SK-N-MC (cell line): ENCODE results near the gene VCX.
"Not testable (repeated sequence)": the region's sequence is repeated elsewhere in the genome, so short reads cannot be mapped to it uniquely, and the experiment has no call there.

Source experiments
- DNase-seq: peaks from one replicate; pipeline ENCODE4 v3.0.0-alpha.2; 2011; ENCODE audit warnings: low read depth, low spot score
- H3K27ac ChIP-seq: fragments of 200-600 bp; sonication (generic); 2 replicates; pipeline ENCODE4 v1.5.1; 2016; ENCODE audit warnings: mixed run types
- H3K36me3 ChIP-seq: fragments of 200-600 bp; sonication (generic); 2 replicates; pipeline ENCODE4 v1.6.1; 2017; ENCODE audit warnings: antibody characterized with exemption, low read length, mixed read lengths; ENCODE audit not compliant: insufficient read depth
- H3K4me3 ChIP-seq: fragments of 200-600 bp; sonication (generic); 2 replicates; pipeline ENCODE4 v1.5.1; 2016
- H3K9ac ChIP-seq: fragments of 200-600 bp; sonication (generic); 2 replicates; pipeline ENCODE4 v1.8.0; 2017; ENCODE audit warnings: mixed run types, mixed read lengths; ENCODE audit not compliant: insufficient read length
- H3K9me3 ChIP-seq: fragments of 200-600 bp; sonication (generic); 2 replicates; pipeline ENCODE4 v1.6.1; 2017; ENCODE audit warnings: low read depth, mild to moderate bottlenecking, antibody characterized with exemption, low read length, moderate library complexity, mixed read lengths
- EZH2 ChIP-seq: fragments of 200-600 bp; sonication (generic); IDR thresholded peaks from one replicate; pipeline ENCODE4 v1.6.1; 2017; ENCODE audit warnings: antibody characterized with exemption
- FOXP2 ChIP-seq: optimal IDR thresholded peaks from 2 replicates; pipeline ENCODE3; 2011; ENCODE audit warnings: mild to moderate bottlenecking, moderate library complexity; ENCODE audit not compliant: insufficient read depth; ENCODE audit errors: extremely low read length, control extremely low read depth
- POLR2AphosphoS5 ChIP-seq: IDR thresholded peaks from 2 replicates; pipeline ENCODE4 v1.6.1; 2012; ENCODE audit warnings: mild to moderate bottlenecking, low read depth, low read length, borderline replicate concordance

The VCX gene

DNA sequence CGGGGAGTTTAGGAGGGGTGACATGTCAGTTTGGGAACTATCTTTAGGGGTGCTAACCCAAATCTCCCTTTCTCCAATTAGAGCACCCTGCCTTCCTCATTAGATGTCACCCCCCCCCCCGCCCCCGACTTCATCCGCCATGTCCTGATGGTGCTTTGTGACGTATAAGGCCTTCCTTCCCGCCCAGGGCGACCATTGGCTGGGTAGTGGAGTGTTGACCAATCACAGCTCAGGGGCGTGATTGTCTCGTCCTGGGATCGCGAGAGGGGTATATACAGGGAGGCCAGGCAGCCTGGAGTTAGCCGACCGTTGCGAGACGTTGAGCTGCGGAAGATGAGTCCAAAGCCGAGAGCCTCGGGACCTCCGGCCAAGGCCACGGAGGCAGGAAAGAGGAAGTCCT, at the start of gene VCX:
Gene VCX, plus strand, starts transcription at position 301 of the 400 bp plus-strand sequence. Its CDS starts 33 bp downstream, at position 334.
- not testable (repeated sequence) for H3K27ac ChIP-seq

DNA sequence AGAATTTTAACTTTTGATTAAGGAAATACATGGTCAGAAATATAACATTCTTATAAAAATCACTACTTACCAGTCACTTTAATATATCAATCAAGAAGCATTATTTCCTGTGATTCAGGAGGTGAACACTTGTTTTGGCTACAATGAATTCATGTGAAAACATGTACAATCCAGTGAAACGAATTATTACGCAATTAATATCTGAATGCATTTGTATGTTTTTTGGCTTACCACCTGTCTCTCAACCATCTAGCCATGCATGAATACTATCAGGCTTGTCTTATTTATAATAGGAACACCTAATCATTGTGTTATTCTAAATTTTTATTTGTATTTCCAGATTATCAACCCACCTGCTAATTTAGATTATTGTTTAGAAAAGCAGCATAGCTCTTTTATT, 44.6 kb upstream of the VCX start:
- H3K27ac ChIP-seq = no peak overlapping the region
- TF ChIP-seq FOXP2 = no peak
- no peak for TF ChIP-seq EZH2
- no peak for TF ChIP-seq POLR2AphosphoS5
- H3K9ac ChIP-seq = no peak overlapping the region
- no peak for DNase-seq
- H3K4me3 ChIP-seq = no peak overlapping the region
- H3K9me3 ChIP-seq = no peaks in the 10 kb centered on the region
- H3K36me3 ChIP-seq = no peaks in the 10 kb centered on the region

More for the DNA sequence above, at the start of gene VCX:
- H3K36me3 ChIP-seq, H3K4me3 ChIP-seq, H3K9me3 ChIP-seq, H3K9ac ChIP-seq, DNase-seq: not testable (repeated sequence)

DNA sequence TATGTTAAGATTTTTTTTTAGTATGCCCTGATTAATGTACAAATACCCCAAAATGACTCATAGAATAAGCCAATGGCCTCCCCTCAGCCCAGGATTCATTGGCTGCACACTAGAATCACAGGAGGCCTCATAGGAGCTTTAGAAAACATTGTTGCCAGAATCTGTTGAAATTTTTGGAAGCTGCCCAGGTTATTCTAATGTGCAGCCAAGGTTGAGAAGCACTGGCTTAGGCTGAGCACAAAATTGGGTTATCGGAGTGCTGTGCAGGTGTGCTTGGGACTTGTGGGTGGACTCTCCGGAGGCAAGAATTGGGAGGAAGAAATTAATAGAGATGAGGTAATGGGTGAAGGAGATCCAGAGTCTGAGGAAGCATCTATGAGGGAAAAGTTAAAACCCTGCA, 41.3 kb upstream of the VCX start:
- Histone ChIP-seq H3K9me3 (no peaks in the 10 kb centered on the region), H3K36me3 (no peaks in the 10 kb centered on the region), H3K27ac (no peak overlapping the region), H3K4me3 (no peak overlapping the region), H3K9ac (no peak overlapping the region)
- TF ChIP-seq POLR2AphosphoS5 = no peak
- TF ChIP-seq EZH2 = no peak
- no peak for TF ChIP-seq FOXP2
- DNase-seq = no peak

DNA sequence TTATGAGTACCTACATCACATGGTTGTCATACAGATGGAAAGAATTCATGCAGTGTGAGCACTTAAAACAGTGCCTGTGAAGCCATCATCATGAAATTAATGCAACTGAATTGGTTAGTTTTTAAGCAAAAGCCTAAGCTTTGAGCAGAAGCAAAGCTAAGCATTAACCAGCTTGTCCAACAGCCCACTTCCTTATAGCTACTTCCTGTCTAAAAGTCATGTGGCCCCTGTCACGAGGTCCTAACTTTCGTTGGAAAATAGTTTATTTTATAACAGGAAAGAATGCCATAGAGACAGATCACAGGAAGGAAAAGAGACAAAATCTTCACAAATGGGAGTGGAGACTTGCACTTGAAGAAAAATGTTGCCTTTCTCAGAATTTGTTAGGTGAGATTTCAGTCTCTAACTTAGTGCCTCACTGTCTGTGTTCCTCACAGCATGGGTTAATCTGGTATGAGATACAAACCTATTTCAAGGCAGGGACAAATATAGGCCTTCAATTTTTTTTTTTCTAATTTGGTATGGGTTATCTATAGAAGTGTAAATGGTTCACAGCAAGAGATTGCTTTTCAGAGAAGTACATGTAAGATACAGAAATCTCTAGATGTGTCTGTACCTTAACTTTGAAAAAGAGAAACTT, 27.7 kb upstream of the VCX start:
- DNase-seq = no peak
- no peak overlapping the region for H3K9ac ChIP-seq

DNA sequence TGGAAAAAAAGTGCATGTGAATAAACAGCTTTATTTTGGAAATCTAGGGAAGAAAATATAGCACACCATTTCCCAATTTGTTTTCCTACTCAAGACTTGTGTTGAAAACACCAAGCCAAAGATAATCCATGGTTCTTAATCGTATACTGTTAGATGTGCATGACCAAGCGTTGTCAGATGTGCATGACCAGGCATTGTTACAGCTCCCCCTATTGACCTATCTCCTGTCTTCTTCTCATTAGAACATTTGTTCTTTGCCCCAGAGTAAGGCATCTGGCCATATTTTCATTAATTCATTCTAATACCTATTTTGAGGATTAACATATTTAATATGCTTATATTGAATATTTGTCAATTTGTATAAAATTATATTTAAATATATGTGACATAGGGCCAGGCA, 14.4 kb upstream of the VCX start:
- Histone ChIP-seq H3K36me3 (no peaks in the 10 kb centered on the region), H3K9me3 (no peaks in the 10 kb centered on the region), H3K27ac (no peak overlapping the region), H3K9ac (no peak overlapping the region), H3K4me3 (no peak overlapping the region)
- TF ChIP-seq POLR2AphosphoS5 (no peak), EZH2 (no peak), FOXP2 (no peak)
- no peak for DNase-seq

More for the DNA sequence above, 27.7 kb upstream of the VCX start:
- TF ChIP-seq POLR2AphosphoS5 (no peak), FOXP2 (no peak), EZH2 (no peak)
- no peak overlapping the region for H3K27ac ChIP-seq
- H3K9me3 ChIP-seq = no peaks in the 10 kb centered on the region
- H3K4me3 ChIP-seq = no peak overlapping the region
- no peaks in the 10 kb centered on the region for H3K36me3 ChIP-seq

DNA sequence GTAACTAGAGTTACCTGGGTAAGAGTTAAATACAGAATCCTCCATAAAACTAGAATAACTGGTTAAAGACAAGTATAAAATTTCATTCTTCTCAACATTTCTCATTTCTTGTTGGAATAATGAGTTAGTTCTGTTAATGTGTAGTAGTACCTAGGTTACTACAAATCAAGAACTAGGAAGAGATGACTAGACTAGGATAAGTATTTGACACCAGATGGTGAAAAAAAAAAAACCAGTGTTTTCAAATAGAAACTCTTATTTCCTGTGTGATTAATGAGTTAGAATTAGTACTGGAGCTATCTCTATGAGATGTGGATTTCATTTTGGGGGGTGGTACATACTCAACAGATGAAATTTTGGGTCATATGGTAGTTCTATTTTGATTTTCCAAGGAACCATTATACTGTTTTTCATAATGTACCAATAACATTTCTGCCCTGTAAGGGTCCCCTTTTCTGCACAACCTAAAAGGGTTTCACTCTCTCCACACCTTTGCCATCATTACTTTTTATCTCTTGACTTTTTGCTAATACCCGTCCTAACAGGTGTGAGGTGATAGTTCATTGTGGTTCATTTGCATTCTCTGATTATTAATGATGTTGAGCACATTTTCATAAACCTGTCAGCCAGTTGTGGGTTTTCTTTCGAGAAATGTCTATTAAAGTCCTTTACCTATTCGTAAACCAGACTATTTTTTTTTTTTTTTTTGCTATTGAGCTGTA, 1.7 kb upstream of the VCX start:
- no peak for DNase-seq
- H3K4me3 ChIP-seq = no peak overlapping the region
- H3K9ac ChIP-seq = no peak overlapping the region
- H3K9me3 ChIP-seq = no peaks in the 10 kb centered on the region
- H3K27ac ChIP-seq = no peak overlapping the region
- H3K36me3 ChIP-seq = no peaks in the 10 kb centered on the region
- TF ChIP-seq FOXP2 = no peak
- TF ChIP-seq EZH2 = no peak
- no peak for TF ChIP-seq POLR2AphosphoS5

DNA sequence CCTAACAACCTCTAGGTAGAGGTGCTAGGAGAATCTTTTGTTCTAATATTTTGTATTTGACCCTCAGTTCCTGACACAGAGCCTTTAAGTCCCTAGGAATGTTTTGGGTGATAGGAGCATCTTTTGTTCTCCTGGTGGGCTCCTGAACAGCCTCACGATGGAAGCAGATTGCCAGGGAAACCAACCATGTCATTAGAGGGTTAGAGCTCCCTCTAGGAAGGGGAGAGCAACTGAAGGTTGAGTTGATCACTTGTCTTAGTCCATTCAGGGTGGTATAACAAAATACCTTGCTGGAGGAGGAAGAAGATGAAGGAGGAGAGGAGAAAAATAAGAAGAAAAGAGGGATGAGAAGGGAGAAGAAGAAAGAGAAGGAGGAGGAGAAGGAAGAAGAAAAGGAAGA, 9.2 kb downstream of the VCX start:
- no peaks in the 10 kb centered on the region for H3K9me3 ChIP-seq
- TF ChIP-seq EZH2 = no peak
- TF ChIP-seq FOXP2 = no peak
- TF ChIP-seq POLR2AphosphoS5 = no peak
- no peaks in the 10 kb centered on the region for H3K36me3 ChIP-seq
- H3K9ac ChIP-seq = no peak overlapping the region
- no peak for DNase-seq
- H3K4me3 ChIP-seq = no peak overlapping the region
- no peak overlapping the region for H3K27ac ChIP-seq

DNA sequence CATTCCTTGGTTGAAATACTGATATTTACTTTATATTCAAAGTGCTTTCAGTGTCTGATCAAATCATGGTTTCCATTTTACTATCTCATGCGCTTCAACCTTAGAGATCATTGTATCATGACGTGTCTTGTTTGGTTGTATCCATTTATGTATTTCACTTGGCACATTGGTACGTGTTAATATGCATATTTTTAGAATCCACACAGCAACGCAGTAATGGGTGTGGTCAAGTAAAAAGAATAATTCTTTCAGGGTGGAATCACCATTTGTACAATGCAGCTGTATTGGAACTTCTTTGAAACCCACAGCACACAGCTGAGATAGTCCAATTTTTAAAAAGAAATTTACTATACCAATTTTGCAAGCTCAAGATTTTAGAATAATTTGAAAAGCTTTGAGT, 29.1 kb downstream of the VCX start:
- no peak for DNase-seq
- H3K9ac ChIP-seq = no peak overlapping the region
- H3K27ac ChIP-seq = no peak overlapping the region
- TF ChIP-seq EZH2 = no peak
- no peak for TF ChIP-seq POLR2AphosphoS5
- no peak for TF ChIP-seq FOXP2
- H3K9me3 ChIP-seq = no peaks in the 10 kb centered on the region
- no peaks in the 10 kb centered on the region for H3K36me3 ChIP-seq
- H3K4me3 ChIP-seq = no peak overlapping the region

DNA sequence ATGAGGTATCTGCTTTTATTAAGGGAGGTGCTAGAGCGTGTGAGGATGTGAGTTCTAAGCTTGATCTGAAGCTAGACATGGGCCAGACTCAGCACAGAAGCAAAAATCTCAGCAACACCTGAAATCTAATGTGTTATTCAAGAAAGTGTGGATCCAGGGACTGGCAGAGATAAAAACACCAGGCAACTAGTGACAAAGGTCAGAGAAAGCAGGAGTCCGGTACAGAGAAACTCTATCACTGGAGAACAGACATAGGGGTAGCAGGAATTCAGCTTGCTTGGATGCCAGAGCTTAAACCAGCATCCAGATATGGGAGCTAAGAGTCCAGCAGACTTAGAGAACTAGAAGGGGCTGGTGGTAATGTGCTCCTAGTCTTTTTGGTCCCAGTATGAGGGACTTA, 34.0 kb downstream of the VCX start:
- DNase-seq = no peak
- Histone ChIP-seq H3K27ac (no peak overlapping the region), H3K36me3 (no peaks in the 10 kb centered on the region), H3K9me3 (no peaks in the 10 kb centered on the region), H3K4me3 (no peak overlapping the region), H3K9ac (no peak overlapping the region)
- TF ChIP-seq POLR2AphosphoS5 = no peak
- TF ChIP-seq EZH2 = no peak
- TF ChIP-seq FOXP2 = no peak
